Smooth muscle cell (in vitro differentiated cells): ENCODE results near the gene ARMH1. TPM values are rescaled to one million over a fixed set of nuclear protein-coding genes. Genes with fewer than 3 reads are reported as not detected.

Experiments used
- DNase-seq: peaks from one replicate; lab custom pipeline; 2025; ENCODE audit not compliant: unreplicated experiment; lab: John Stamatoyannopoulos, UW
- H2AFZ ChIP-seq: fragments of 200-600 bp; sonication (generic); 2 replicates; pipeline ENCODE4 v1.6.0; 2016; ENCODE audit warnings: antibody characterized with exemption, low read depth, mild to moderate bottlenecking
- H3F3A ChIP-seq: fragments of 200-600 bp; sonication (generic); 2 replicates; pipeline ENCODE4 v1.6.0; 2017; ENCODE audit warnings: antibody characterized with exemption, low read depth
- H3K27ac ChIP-seq: fragments of 200-600 bp; sonication (generic); 2 replicates; pipeline ENCODE4 v1.5.1; 2016; ENCODE audit warnings: low read depth, mild to moderate bottlenecking
- H3K27me3 ChIP-seq: fragments of 200-600 bp; sonication (generic); 2 replicates; pipeline ENCODE4 v1.6.1; 2016; ENCODE audit warnings: low read depth, mild to moderate bottlenecking
- H3K36me3 ChIP-seq: fragments of 200-600 bp; sonication (generic); 2 replicates; pipeline ENCODE4 v1.5.1; 2016; ENCODE audit warnings: low read depth
- H3K4me1 ChIP-seq: fragments of 200-600 bp; sonication (generic); 2 replicates; pipeline ENCODE4 v1.5.1; 2016; ENCODE audit warnings: low read depth
- H3K4me2 ChIP-seq: fragments of 200-600 bp; sonication (generic); 2 replicates; pipeline ENCODE4 v1.6.0; 2016; ENCODE audit warnings: mild to moderate bottlenecking
- H3K4me3 ChIP-seq: fragments of 200-600 bp; sonication (generic); 2 replicates; pipeline ENCODE4 v1.5.1; 2016; ENCODE audit warnings: mild to moderate bottlenecking
- H3K79me2 ChIP-seq: fragments of 200-600 bp; sonication (generic); 2 replicates; pipeline ENCODE4 v1.6.0; 2016; ENCODE audit warnings: low read depth, mild to moderate bottlenecking
- H3K9ac ChIP-seq: fragments of 200-600 bp; sonication (generic); 2 replicates; pipeline ENCODE4 v1.6.0; 2016; ENCODE audit warnings: low read depth
- H3K9me3 ChIP-seq: fragments of 200-600 bp; sonication (generic); replicated peaks from 2 replicates; pipeline ENCODE4 v1.5.1; 2016; ENCODE audit warnings: low read depth
- H4K20me1 ChIP-seq: fragments of 200-600 bp; sonication (generic); 2 replicates; pipeline ENCODE4 v1.6.0; 2016; ENCODE audit warnings: low read depth
- WGBS: methylation state at CpG from one replicate; pipeline ENCODE4 v1.1.7; 2016; ENCODE audit warnings: low lambda C conversion rate; 5-methylcytosine and 5-hydroxymethylcytosine counted together
- polyA plus RNA-seq: library from polyadenylated mRNA; unstranded; fragments of >200 nt; fragmentation: Nextera tagmentation; extraction: Ambion mirVana; gene quantifications from 2 replicates; pipeline ENCODE4 v1.2.1, GENCODE V29; 2016
- total RNA-seq: library from RNA; depleted of rRNA; stranded (reverse); fragments of >200 nt; gene quantifications from 2 replicates; pipeline ENCODE4 v1.2.3, GENCODE V29; 2014
- TF ChIP-seq, protein P1 (sequence below): fragments of 200-600 bp; sonication (generic); IDR thresholded peaks from 2 replicates; pipeline ENCODE4 v1.5.1; 2017; ENCODE audit warnings: borderline replicate concordance, mild to moderate bottlenecking, antibody characterized with exemption; ENCODE audit not compliant: insufficient read depth, poor library complexity, severe bottlenecking

ARMH1 gene
- total and polyA plus RNA-seq, 2 experiments from 2014 or later, result 1.5 to 8.3 TPM

DNA sequence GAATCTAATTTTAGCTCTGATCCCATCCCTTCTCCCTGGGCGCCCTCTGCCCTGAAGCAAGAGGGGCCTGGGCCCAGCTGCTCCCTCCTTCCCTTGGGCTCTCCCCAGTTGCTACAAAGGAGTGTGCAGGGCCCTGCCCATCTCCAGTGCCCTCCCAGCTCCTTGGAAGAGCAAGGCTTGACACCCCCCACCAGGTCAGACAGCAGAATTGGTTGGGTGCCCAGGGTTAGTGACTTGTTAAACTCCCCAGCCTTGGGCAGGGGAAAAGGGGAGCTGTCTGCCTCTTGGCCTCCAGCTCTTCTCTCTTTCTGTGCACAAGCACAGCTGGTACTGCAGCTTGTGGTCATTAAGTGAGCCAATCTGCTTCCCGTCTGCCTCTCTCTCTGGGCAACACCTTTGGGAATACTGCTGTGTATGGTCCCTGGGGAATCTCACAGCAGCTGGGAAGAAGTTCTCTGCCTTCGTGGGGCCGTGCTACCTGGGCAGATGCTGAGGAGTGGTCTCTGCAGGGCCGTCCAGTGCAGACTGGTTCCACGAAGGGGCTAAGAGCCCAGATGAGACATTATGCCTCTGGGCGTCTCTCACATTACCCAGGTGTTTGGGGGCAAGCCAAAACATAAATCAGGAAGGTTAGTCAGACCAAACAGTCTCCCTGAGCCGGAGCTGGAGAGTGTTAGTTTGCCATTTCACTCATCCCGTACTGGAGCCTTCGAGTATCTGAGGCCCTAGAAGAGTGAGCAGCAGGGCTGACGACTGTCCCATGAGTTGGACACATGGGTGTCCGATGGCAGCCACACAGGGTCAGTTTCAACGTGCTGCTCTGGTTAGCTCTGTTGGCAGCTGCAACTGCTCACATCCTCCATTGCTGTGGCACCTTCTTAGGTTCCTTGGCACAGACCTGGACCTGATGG is 37.6 kb upstream of the ARMH1 start:
- DNase-seq, result no peak
- Histone ChIP-seq H3K4me1 (peaks cover 16% of the 10 kb centered on the region), H3K9me3 (no peaks in the 10 kb centered on the region), H3K4me2 (no peak overlapping the region), H3K36me3 (peaks cover 3% of the 10 kb centered on the region), H2AFZ (no peak overlapping the region), H3K27me3 (no peaks in the 10 kb centered on the region), H3K4me3 (no peak overlapping the region), H3F3A (no peaks in the 10 kb centered on the region), H3K9ac (no peak overlapping the region), H3K27ac (no peak overlapping the region), H4K20me1 (peaks cover 16% of the 10 kb centered on the region), H3K79me2 (peaks cover 17% of the 10 kb centered on the region)
- 93% methylated on average over 13 of the region's 13 CpGs for WGBS
- TF ChIP-seq, protein P1, sequence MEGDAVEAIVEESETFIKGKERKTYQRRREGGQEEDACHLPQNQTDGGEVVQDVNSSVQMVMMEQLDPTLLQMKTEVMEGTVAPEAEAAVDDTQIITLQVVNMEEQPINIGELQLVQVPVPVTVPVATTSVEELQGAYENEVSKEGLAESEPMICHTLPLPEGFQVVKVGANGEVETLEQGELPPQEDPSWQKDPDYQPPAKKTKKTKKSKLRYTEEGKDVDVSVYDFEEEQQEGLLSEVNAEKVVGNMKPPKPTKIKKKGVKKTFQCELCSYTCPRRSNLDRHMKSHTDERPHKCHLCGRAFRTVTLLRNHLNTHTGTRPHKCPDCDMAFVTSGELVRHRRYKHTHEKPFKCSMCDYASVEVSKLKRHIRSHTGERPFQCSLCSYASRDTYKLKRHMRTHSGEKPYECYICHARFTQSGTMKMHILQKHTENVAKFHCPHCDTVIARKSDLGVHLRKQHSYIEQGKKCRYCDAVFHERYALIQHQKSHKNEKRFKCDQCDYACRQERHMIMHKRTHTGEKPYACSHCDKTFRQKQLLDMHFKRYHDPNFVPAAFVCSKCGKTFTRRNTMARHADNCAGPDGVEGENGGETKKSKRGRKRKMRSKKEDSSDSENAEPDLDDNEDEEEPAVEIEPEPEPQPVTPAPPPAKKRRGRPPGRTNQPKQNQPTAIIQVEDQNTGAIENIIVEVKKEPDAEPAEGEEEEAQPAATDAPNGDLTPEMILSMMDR, result no peak

DNA sequence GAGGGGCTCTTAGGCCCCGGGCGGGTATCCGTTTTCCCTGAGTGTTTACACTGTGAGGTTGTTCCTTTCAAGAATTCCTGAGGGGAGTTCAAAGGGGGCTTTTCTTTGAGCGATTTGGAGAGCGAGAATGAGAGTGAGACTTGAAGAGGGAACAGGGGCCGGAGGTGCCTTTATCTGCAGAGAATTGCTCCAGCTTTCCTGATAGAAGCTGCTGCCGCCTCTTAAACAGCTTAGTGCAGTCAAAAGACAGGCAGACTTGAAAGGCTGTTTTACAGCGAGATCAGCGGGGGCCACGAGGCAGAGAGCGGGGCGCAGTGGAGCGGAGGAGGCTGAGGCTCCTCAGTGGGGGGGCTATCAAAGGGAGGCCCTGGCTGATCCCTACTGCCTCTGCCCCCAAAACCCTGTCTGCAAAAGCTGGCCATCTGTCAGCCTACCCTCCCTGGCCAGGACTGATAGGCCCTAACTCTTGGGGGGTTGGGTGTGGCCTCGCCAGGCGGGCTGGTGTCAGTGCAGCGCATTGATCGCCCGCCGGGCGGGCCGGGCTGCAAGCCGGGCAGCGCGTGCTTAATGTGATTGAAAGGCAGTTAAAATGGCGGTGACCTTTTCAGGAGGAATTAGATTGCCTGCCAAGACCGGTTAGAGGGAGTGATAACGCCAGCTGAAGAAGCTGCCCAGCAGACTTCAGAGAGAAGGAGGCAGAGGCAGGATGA is 36.7 kb upstream of the ARMH1 start:
- Histone ChIP-seq H3K4me1 (peaks cover 15% of the 10 kb centered on the region), H3K79me2 (peaks cover 14% of the 10 kb centered on the region), H3K4me3 (no peak overlapping the region), H3K27ac (no peak overlapping the region), H2AFZ (no peak overlapping the region), H3K36me3 (peaks cover 3% of the 10 kb centered on the region), H3F3A (no peaks in the 10 kb centered on the region), H3K9me3 (no peaks in the 10 kb centered on the region), H4K20me1 (peaks cover 19% of the 10 kb centered on the region), H3K9ac (no peak overlapping the region), H3K27me3 (no peaks in the 10 kb centered on the region), H3K4me2 (no peak overlapping the region)
- TF ChIP-seq, protein P1, result no peak
- DNase-seq, result no peak
- 97% methylated on average over 27 of the region's 27 CpGs for WGBS

DNA sequence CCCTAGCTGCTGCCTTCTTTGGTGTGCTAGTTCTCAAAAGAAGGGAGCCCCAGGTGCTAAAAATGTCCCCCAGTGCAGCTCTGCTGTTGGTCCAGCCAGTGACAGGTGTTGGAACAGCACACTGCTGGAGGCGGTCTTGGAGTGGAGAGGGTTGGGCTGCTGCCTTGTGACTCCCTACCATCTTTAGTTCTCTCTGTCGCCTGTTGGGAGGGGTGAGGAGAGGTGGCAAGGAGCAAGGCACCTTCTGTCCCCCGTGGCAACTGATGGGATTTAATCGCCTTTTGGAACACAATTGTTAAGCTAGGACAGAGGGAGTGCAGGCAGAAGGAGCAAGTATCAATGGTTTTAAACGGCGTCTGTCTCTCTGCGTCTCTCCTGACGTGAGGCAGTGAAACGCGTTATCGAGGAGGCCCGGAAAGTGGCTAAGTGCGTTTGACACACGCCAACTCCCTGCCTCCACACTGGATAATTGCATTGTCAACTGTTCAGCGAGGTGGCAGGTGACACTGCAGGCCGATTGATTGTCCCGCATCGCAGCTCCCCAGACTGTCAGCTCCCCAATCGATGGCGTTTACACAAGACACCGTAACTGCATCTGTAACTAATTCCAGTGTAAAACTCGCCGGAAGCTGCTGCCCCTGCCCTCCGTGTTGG is 34.2 kb upstream of the ARMH1 start:
- TF ChIP-seq, protein P1, result no peak
- no peak for DNase-seq
- Histone ChIP-seq H3K27me3 (no peaks in the 10 kb centered on the region), H3K27ac (no peak overlapping the region), H3K9ac (no peak overlapping the region), H4K20me1 (peaks cover 32% of the 10 kb centered on the region), H2AFZ (no peak overlapping the region), H3F3A (no peaks in the 10 kb centered on the region), H3K79me2 (no peaks in the 10 kb centered on the region), H3K9me3 (no peaks in the 10 kb centered on the region), H3K36me3 (peaks cover 3% of the 10 kb centered on the region), H3K4me3 (no peak overlapping the region), H3K4me1 (peaks cover 5% of the 10 kb centered on the region), H3K4me2 (no peak overlapping the region)
- 96% methylated on average over 24 of the region's 24 CpGs for WGBS
